Ovary (tissue), 3 donors: ENCODE measurements around the gene MYO3A.

ENCODE experiments used
- EP300 ChIP-seq: sonication (generic); formaldehyde crosslinking; IDR thresholded peaks from one replicate; pipeline ENCODE4 v1.6.1; 2017; ENCODE audit warnings: antibody characterized with exemption
- TF ChIP-seq, protein P1 (sequence below), 3 donors: fragments of 450-650 bp in 2 of 3; fragments of 200-600 bp in 1 of 3; IDR thresholded peaks; one replicate each; pipeline versions ENCODE4 v1.5.1 to v1.8.0; 2016 to 2022; ENCODE audit warnings: antibody characterized with exemption in 3 of 3, mild to moderate bottlenecking in 1 of 3
- donor health status: DM: no; HTN: no; CAD: no.

DNA sequence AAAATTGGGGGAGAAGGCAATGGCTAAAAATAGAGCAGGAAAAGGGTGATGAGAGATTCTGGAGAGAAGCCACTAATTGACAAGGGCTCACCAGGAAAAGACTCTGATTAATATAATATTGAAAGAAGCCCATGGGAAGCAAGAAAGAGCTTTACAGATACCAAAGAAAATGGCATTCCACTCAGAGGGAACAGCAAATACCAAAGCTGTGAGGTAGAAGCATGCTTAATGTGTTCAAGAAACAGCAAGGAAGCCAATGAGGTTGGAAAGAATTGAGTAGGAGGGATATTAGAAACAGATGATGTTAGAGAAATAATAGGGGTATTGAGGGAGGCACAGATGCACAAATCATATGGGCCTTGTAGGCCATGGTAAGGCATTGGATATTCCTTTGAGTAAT is 130.1 kb downstream of the MYO3A start:
- TF ChIP-seq, protein P1, sequence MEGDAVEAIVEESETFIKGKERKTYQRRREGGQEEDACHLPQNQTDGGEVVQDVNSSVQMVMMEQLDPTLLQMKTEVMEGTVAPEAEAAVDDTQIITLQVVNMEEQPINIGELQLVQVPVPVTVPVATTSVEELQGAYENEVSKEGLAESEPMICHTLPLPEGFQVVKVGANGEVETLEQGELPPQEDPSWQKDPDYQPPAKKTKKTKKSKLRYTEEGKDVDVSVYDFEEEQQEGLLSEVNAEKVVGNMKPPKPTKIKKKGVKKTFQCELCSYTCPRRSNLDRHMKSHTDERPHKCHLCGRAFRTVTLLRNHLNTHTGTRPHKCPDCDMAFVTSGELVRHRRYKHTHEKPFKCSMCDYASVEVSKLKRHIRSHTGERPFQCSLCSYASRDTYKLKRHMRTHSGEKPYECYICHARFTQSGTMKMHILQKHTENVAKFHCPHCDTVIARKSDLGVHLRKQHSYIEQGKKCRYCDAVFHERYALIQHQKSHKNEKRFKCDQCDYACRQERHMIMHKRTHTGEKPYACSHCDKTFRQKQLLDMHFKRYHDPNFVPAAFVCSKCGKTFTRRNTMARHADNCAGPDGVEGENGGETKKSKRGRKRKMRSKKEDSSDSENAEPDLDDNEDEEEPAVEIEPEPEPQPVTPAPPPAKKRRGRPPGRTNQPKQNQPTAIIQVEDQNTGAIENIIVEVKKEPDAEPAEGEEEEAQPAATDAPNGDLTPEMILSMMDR (IDR thresholded peaks at IDR 0.05), result no peak
- TF ChIP-seq EP300, result no peak
